IMR-90 (cell line): Measurements from ENCODE around the gene MYH7B.

Source experiments
- CTCF ChIP-seq: conservative IDR thresholded peaks from 2 replicates; pipeline ENCODE4 v1.5.1; 2012; ENCODE audit warnings: mild to moderate bottlenecking, low read depth, low read length, improper control_type of control experiment
- FOS ChIP-seq: fragments of 150-350 bp; IDR thresholded peaks from 2 replicates; pipeline ENCODE4 v1.6.1; 2016; ENCODE audit warnings: low read depth, low read length
- POLR2A ChIP-seq: IDR thresholded peaks from 2 replicates; pipeline ENCODE4 v1.6.1; 2012; ENCODE audit warnings: mild to moderate bottlenecking, low read depth, low read length
- RAD21 ChIP-seq: IDR thresholded peaks from 2 replicates; pipeline ENCODE4 v1.6.1; 2012; ENCODE audit warnings: low read length, improper control_type of control experiment

- TF ChIP-seq CTCF (no peak), FOS (no peak), POLR2A (no peak), RAD21 (no peak)
Measured at GRCh38 chr20:34997131-34997561, 41.5 kb downstream of the MYH7B start.
